Astrocyte (in vitro differentiated cells and primary cell): ENCODE measurements around the gene ANO7. TPM values are rescaled to one million over a fixed set of nuclear protein-coding genes. Genes with fewer than 3 reads are reported as not detected.
A peak's percentile ranks its signal among the peaks of the same experiment; 100 is the strongest.

Source experiments
- DNase-seq: peaks from one replicate; pipeline ENCODE4 v3.0.0-alpha.2; 2010; ENCODE audit warnings: low read depth
- FAIRE-seq: peaks from 2 replicates; lab custom pipeline; 2011; peaks lifted over from hg19 to GRCh38; lab: Jason Lieb, UNC
- H2AFZ ChIP-seq: 2 replicates; pipeline ENCODE4 v1.6.0; 2012; ENCODE audit warnings: low read depth, low read length, inconsistent platforms
- H3K27ac ChIP-seq: 2 replicates; pipeline ENCODE4 v1.5.1; 2011; ENCODE audit warnings: low read depth, low read length, inconsistent platforms
- H3K27me3 ChIP-seq: 2 replicates; pipeline ENCODE4 v1.6.0; 2011; ENCODE audit warnings: low read length, inconsistent platforms; ENCODE audit not compliant: insufficient read depth
- H3K36me3 ChIP-seq: 2 replicates; pipeline ENCODE4 v1.5.1; 2011; ENCODE audit warnings: low read length, inconsistent platforms; ENCODE audit not compliant: insufficient read depth
- H3K4me1 ChIP-seq: 2 replicates; pipeline ENCODE4 v1.5.1; 2011; ENCODE audit warnings: low read length, inconsistent platforms; ENCODE audit not compliant: insufficient read depth
- H3K4me2 ChIP-seq: 2 replicates; pipeline ENCODE4 v1.6.0; 2012; ENCODE audit warnings: low read length, inconsistent platforms
- H3K4me3 ChIP-seq: 2 replicates; pipeline ENCODE4 v1.5.1; 2011; ENCODE audit warnings: low read depth, mild to moderate bottlenecking, low read length, inconsistent platforms; ENCODE audit not compliant: insufficient read depth
- H3K79me2 ChIP-seq: 2 replicates; pipeline ENCODE4 v1.6.0; 2012; ENCODE audit warnings: mild to moderate bottlenecking, low read length, inconsistent platforms; ENCODE audit not compliant: insufficient read depth
- H3K9ac ChIP-seq: 2 replicates; pipeline ENCODE4 v1.6.0; 2012; ENCODE audit warnings: mild to moderate bottlenecking, low read length, inconsistent platforms
- H3K9me3 ChIP-seq: 2 replicates; pipeline ENCODE4 v1.5.1; 2012; ENCODE audit warnings: low read depth, mild to moderate bottlenecking, low read length, inconsistent platforms; ENCODE audit not compliant: insufficient read depth
- H4K20me1 ChIP-seq: 2 replicates; pipeline ENCODE4 v1.6.0; 2012; ENCODE audit warnings: low read length, inconsistent platforms; ENCODE audit not compliant: insufficient read depth
- H3K27ac Mint-ChIP-seq: one replicate; pipeline ENCODE4 v1.8.0; 2021; ENCODE audit warnings: mild to moderate bottlenecking, mixed read lengths; ENCODE audit not compliant: unreplicated experiment
- H3K27me3 Mint-ChIP-seq: one replicate; pipeline ENCODE4 v1.8.0; 2021; ENCODE audit warnings: low read depth, mixed read lengths; ENCODE audit not compliant: unreplicated experiment
- H3K36me3 Mint-ChIP-seq: one replicate; pipeline ENCODE4 v1.8.0; 2021; ENCODE audit warnings: low read depth, mixed read lengths; ENCODE audit not compliant: unreplicated experiment
- H3K4me1 Mint-ChIP-seq: one replicate; pipeline ENCODE4 v1.8.0; 2021; ENCODE audit warnings: low read depth, mixed read lengths; ENCODE audit not compliant: unreplicated experiment
- H3K4me3 Mint-ChIP-seq: one replicate; pipeline ENCODE4 v1.8.0; 2021; ENCODE audit warnings: mild to moderate bottlenecking, moderate library complexity, mixed read lengths; ENCODE audit not compliant: unreplicated experiment
- H3K9me3 Mint-ChIP-seq: one replicate; pipeline ENCODE4 v1.8.0; 2021; ENCODE audit warnings: mild to moderate bottlenecking, mixed read lengths; ENCODE audit not compliant: unreplicated experiment
- EZH2 ChIP-seq: IDR thresholded peaks from 2 replicates; pipeline ENCODE4 v1.6.1; 2012; ENCODE audit warnings: mild to moderate bottlenecking, low read length, inconsistent platforms; ENCODE audit not compliant: insufficient read depth
- total RNA-seq: library from RNA; stranded (reverse); gene quantifications from 2 replicates; pipeline ENCODE4 v1.2.1, GENCODE V29; 2021
- TF ChIP-seq, protein P1 (sequence below): IDR thresholded peaks from 2 replicates; pipeline ENCODE4 v1.5.1; 2011; ENCODE audit warnings: low read depth, mild to moderate bottlenecking, inconsistent platforms, low read length, moderate library complexity; ENCODE audit not compliant: insufficient read depth

ANO7 gene
- total RNA-seq, 1 donor from 2014 or later: 7.1 TPM

DNA sequence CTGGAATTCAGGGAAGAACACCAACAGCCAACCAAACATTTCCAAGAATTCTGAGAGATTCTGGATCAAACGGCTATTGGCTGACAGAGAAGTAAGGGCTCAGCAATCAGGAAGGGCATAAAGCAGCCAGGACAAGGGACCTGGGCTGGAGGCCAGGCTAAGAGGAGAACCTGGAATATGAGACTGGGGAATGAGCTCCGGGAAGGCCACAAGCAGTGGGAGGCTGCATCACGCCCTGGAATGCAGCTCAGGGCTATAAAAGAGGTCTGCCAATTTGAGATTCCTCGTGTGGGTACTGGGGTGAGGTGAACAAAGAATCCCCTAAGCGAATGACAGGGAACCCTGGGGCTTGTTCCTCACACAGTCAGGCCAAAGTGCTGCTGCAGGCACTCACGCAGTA, 60.4 kb downstream of the ANO7 start:
- Histone ChIP-seq H3K4me1 (no peaks in the 10 kb centered on the region), H3K9me3 (no peaks in the 10 kb centered on the region), H3K79me2 (peaks cover 75% of the 10 kb centered on the region), H3K4me3 (no peak overlapping the region), H3K4me2 (no peak overlapping the region), H4K20me1 (peaks cover 100% of the 10 kb centered on the region), H3K36me3 (peaks cover 98% of the 10 kb centered on the region), H3K9ac (no peak overlapping the region), H3K27ac (no peak overlapping the region), H3K27me3 (no peaks in the 10 kb centered on the region), H2AFZ (no peak overlapping the region)
- Mint-ChIP-seq H3K9me3 (no peaks in the 10 kb centered on the region), H3K36me3 (peaks cover 49% of the 10 kb centered on the region), H3K4me3 (no peak overlapping the region), H3K27ac (peak overlapping the region; percentile 47), H3K27me3 (no peaks in the 10 kb centered on the region), H3K4me1 (no peaks in the 10 kb centered on the region)
- TF ChIP-seq EZH2: no peak
- TF ChIP-seq, protein P1, sequence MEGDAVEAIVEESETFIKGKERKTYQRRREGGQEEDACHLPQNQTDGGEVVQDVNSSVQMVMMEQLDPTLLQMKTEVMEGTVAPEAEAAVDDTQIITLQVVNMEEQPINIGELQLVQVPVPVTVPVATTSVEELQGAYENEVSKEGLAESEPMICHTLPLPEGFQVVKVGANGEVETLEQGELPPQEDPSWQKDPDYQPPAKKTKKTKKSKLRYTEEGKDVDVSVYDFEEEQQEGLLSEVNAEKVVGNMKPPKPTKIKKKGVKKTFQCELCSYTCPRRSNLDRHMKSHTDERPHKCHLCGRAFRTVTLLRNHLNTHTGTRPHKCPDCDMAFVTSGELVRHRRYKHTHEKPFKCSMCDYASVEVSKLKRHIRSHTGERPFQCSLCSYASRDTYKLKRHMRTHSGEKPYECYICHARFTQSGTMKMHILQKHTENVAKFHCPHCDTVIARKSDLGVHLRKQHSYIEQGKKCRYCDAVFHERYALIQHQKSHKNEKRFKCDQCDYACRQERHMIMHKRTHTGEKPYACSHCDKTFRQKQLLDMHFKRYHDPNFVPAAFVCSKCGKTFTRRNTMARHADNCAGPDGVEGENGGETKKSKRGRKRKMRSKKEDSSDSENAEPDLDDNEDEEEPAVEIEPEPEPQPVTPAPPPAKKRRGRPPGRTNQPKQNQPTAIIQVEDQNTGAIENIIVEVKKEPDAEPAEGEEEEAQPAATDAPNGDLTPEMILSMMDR: no peak
- DNase-seq (no peak), FAIRE-seq (no peak)

DNA sequence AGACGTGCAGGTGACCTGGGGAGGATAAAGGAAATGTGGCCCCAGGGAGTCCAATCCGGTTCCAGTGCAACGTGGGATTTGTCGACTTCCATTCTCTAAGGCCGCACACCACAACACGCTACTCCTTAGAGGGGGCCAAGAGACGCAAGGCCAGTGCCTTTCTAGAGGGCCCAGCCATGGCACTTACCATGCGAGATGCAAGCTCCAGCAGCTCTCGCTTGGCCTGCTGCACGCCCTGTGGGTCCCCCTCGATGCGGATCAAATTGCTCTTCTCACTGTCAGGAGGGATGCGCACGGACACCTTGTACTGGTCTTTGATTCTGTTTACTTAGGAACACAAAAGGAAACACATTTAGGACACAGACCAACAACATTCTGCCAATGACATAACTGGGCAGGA, 61.2 kb downstream of the ANO7 start:
- H2AFZ ChIP-seq: no peak overlapping the region
- no peak overlapping the region for H3K27ac ChIP-seq
- no peak overlapping the region for H3K27ac Mint-ChIP-seq
- peaks cover 97% of the 10 kb centered on the region for H3K36me3 ChIP-seq
- H3K4me2 ChIP-seq: no peak overlapping the region
- H3K4me1 ChIP-seq: no peaks in the 10 kb centered on the region
- no peaks in the 10 kb centered on the region for H3K9me3 ChIP-seq
- H3K27me3 ChIP-seq: no peaks in the 10 kb centered on the region
- FAIRE-seq (no peak), DNase-seq (no peak)
- peaks cover 70% of the 10 kb centered on the region for H3K79me2 ChIP-seq
- H3K4me1 Mint-ChIP-seq: no peaks in the 10 kb centered on the region
- peaks cover 45% of the 10 kb centered on the region for H3K36me3 Mint-ChIP-seq
- no peak for TF ChIP-seq EZH2
- TF ChIP-seq, protein P1: no peak
- H3K27me3 Mint-ChIP-seq: no peaks in the 10 kb centered on the region
- H3K9ac ChIP-seq: no peak overlapping the region
- H3K9me3 Mint-ChIP-seq: no peaks in the 10 kb centered on the region
- H3K4me3 ChIP-seq: no peak overlapping the region
- peaks cover 100% of the 10 kb centered on the region for H4K20me1 ChIP-seq
- no peak overlapping the region for H3K4me3 Mint-ChIP-seq

DNA sequence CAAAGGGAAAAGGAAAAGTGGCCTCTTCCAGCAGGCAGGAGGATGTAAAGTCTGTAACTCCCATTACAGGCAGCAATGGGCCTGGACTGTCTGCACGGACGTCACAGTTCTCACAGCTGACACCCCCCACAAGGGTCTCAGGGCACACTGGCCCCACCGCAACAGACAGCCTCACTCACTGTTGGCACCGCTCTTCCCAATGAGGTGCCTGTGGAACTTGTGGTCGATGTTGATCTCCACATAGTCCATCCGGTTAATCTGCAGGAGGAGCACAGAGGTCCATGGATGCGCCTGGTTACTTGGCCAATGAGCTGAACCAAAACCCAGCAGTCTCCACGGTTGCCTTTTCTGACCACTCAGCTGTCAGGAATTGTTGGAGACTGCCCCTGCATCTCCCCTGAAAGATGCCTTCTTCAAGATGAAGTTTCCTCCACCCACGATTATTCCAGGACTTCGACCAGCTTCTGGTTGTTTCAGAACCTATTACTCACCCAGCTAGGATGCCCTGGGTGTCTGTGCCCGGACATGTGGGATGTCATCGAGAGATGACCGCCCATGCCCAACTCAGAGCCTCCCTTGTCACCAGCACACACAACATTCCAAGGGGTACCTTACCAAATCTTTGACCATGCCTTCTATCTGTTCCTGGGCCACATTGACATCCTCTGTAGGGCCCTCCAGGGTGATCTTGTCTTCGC, 64.5 kb downstream of the ANO7 start:
- no peaks in the 10 kb centered on the region for H3K4me1 Mint-ChIP-seq
- Histone ChIP-seq H4K20me1 (peaks cover 100% of the 10 kb centered on the region), H3K36me3 (peaks cover 94% of the 10 kb centered on the region), H3K4me3 (no peak overlapping the region), H3K27me3 (no peaks in the 10 kb centered on the region), H2AFZ (no peak overlapping the region), H3K4me2 (no peak overlapping the region), H3K9ac (no peak overlapping the region), H3K4me1 (no peaks in the 10 kb centered on the region), H3K9me3 (no peaks in the 10 kb centered on the region), H3K79me2 (peaks cover 83% of the 10 kb centered on the region), H3K27ac (no peak overlapping the region)
- no peaks in the 10 kb centered on the region for H3K27me3 Mint-ChIP-seq
- no peak overlapping the region for H3K4me3 Mint-ChIP-seq
- H3K27ac Mint-ChIP-seq: no peak overlapping the region
- TF ChIP-seq, protein P1: no peak
- TF ChIP-seq EZH2: no peak
- no peak for DNase-seq
- no peaks in the 10 kb centered on the region for H3K9me3 Mint-ChIP-seq
- no peak for FAIRE-seq
- H3K36me3 Mint-ChIP-seq: peaks cover 55% of the 10 kb centered on the region
